ENCODE results near the gene FGF11.
"Not testable (repeated sequence)": the region's sequence is repeated elsewhere in the genome, so short reads cannot be mapped to it uniquely, and the experiment has no call there.

FGF11 gene

DNA sequence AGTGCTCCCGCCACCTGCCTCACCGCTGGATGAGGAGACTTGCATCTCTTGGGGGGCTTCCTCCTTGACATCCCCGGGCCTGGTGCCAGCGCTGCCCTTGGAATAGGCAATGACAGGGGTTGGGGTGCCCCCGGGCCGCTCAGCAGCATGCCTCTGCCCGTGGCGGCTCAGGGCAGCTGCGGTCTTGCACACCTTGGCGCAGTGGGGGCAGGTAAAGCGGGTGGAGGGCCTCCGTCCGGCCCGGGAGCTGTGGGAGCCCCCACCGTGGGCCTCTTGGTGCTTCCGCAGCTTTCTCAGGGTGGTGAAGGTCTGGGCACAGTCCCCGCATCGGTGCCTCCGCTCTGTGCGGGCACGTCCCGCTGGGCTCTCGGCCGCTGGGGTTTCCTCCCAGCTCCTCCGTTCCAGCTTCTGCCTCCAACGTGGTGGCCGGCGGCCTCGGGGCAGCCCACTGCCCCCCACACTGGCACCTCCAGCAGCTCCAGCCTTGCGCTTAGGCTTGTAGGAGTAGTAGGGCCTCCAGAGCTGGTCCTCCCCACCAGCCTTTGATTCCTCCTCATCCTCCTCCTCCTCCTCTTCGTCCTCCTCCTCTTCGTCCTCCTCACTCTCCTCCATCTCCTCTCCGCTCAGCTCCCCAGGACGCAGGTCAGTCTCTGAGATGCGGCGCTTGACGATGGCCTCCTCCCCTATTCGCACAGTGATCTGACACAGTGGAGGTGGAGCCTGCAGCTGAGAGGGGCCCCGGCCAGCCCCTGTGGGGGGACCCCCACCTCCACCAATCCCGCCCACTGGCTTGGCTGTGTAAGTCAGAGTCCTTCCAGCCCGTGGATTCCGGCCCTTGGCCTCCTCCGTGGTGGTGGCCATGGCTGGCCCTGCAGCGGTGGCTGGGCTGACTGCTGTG is 23.4 kb downstream of the FGF11 start:
- H3K4me1 ChIP-seq (ENCODE audit: control insufficient read depth, insufficient read depth, low read length): peaks cover 8% of the 10 kb centered on the region
- H3K27ac ChIP-seq (ENCODE audit: low read depth, low read length): no peak overlapping the region
- H3K36me3 ChIP-seq (ENCODE audit: control insufficient read depth, insufficient read depth, low read length): peaks cover 11% of the 10 kb centered on the region
- H3K9ac ChIP-seq (ENCODE audit: low read length): no peak overlapping the region
- no peak overlapping the region for H3K4me3 ChIP-seq (ENCODE audit: low read length)
- H3K27me3 ChIP-seq (ENCODE audit: control insufficient read depth, insufficient read depth, low read length): no peaks in the 10 kb centered on the region

GRCh38 chr17:7463372-7463846 is 24.1 kb downstream of the FGF11 start:
- Histone ChIP-seq H3K9ac (ENCODE audit: low read length) (no peak overlapping the region), H3K27me3 (ENCODE audit: control insufficient read depth, insufficient read depth, low read length) (no peaks in the 10 kb centered on the region), H3K4me3 (ENCODE audit: low read length) (no peak overlapping the region), H3K36me3 (ENCODE audit: control insufficient read depth, insufficient read depth, low read length) (peaks cover 11% of the 10 kb centered on the region), H3K4me1 (ENCODE audit: control insufficient read depth, insufficient read depth, low read length) (peaks cover 8% of the 10 kb centered on the region), H3K27ac (ENCODE audit: low read depth, low read length) (no peak overlapping the region)

DNA sequence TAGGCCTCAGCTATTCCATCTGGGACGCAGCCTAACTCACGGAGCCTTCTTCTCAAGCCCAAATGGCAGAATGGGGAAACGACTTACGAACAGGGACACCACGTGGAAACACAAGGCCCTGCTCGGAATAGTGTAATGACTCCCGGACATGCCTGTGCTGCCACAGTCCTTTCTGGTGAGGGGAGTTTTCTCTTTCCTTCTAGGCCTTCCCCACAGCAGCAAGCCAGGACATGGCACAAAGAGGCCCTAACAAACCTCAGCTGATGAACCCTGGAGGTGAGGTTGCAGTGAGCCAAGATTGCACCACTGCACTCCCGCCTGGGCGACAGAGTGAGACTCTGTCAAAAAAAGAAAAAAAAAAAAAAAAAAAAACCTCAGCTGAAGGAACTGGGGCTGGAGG is 24.8 kb downstream of the FGF11 start:
- Histone ChIP-seq H3K27me3 (ENCODE audit: control insufficient read depth, insufficient read depth, low read length) (no peaks in the 10 kb centered on the region), H3K9ac (ENCODE audit: low read length) (no peak overlapping the region), H3K27ac (ENCODE audit: low read depth, low read length) (no peak overlapping the region), H3K36me3 (ENCODE audit: control insufficient read depth, insufficient read depth, low read length) (peaks cover 11% of the 10 kb centered on the region), H3K4me3 (ENCODE audit: low read length) (no peak overlapping the region), H3K4me1 (ENCODE audit: control insufficient read depth, insufficient read depth, low read length) (peaks cover 8% of the 10 kb centered on the region)

GRCh38 chr17:7465597-7466275 is 26.4 kb downstream of the FGF11 start:
- H3K36me3 ChIP-seq (ENCODE audit: control insufficient read depth, insufficient read depth, low read length): peaks cover 11% of the 10 kb centered on the region
- no peak overlapping the region for H3K4me3 ChIP-seq (ENCODE audit: low read length)

GRCh38 chr17:7466318-7466638 is 27.0 kb downstream of the FGF11 start:
- H3K4me3 ChIP-seq (ENCODE audit: low read length): no peak overlapping the region
- no peak overlapping the region for H3K27ac ChIP-seq (ENCODE audit: low read depth, low read length)
- H3K27me3 ChIP-seq (ENCODE audit: control insufficient read depth, insufficient read depth, low read length): no peaks in the 10 kb centered on the region
- H3K9ac ChIP-seq (ENCODE audit: low read length): no peak overlapping the region
- H3K4me1 ChIP-seq (ENCODE audit: control insufficient read depth, insufficient read depth, low read length): peaks cover 8% of the 10 kb centered on the region
- H3K36me3 ChIP-seq (ENCODE audit: control insufficient read depth, insufficient read depth, low read length): peaks cover 11% of the 10 kb centered on the region

More at GRCh38 chr17:7465597-7466275, 26.4 kb downstream of the FGF11 start:
- Histone ChIP-seq H3K4me1 (ENCODE audit: control insufficient read depth, insufficient read depth, low read length) (peaks cover 8% of the 10 kb centered on the region), H3K27me3 (ENCODE audit: control insufficient read depth, insufficient read depth, low read length) (no peaks in the 10 kb centered on the region), H3K9ac (ENCODE audit: low read length) (no peak overlapping the region), H3K27ac (ENCODE audit: low read depth, low read length) (no peak overlapping the region)

DNA sequence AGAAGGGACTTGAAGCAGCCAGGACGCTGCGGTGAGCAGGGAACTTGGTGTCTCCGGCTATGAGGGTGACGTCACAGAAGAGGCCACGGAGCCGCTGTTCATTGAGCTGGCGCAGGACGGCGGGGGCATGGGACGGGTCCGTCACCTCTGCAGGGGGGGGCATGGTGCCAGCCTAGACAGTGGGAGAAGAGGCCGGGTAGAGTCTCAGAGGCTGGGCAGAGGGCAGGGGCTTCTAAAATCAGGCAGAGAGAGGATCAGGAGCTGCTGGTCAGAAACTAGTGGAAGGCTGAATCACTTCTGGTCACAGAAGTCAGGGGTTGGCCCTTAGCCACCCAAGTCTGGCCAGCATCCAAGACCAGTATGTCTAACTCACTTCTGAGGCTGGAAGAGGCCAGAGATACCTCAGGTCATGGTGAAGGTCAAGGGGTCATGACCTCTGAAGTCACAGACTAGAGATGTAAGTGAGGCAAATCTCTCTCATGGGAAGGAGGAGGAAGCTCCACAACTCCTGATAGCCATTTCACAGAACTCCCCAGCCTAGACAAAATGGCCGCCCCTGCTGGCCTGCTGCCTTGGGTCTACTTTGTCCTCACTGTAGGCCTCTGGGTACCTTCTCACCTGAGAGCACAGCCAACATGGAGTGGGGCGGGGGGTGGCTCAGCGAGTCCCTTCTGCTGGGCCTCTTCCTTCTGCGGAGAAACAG is 27.5 kb downstream of the FGF11 start:
- H3K9ac ChIP-seq (ENCODE audit: low read length): no peak overlapping the region
- peaks cover 8% of the 10 kb centered on the region for H3K4me1 ChIP-seq (ENCODE audit: control insufficient read depth, insufficient read depth, low read length)
- peak overlapping the region; percentile 34 for H3K27ac ChIP-seq (ENCODE audit: low read depth, low read length)

DNA sequence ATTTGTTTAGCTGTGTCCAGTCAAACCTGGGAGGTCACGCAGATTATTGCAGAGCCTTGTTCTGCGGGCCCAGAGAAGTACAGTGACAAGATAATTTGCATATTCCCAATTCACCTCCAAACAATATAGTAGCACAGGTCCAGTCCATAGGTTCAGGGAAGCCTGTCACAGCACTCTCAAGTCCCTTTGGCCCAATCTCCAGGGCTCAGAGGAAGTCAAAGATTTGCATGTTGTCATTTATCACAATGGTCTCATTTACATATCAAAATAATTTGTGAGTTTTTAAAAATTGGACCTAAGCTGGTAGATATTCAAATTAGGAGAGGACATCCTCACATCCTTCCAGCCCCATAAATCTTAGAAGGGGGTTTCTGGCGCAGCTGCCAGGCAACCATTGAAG is 28.2 kb downstream of the FGF11 start:
- Histone ChIP-seq H3K4me1 (ENCODE audit: control insufficient read depth, insufficient read depth, low read length) (peaks cover 8% of the 10 kb centered on the region), H3K27me3 (ENCODE audit: control insufficient read depth, insufficient read depth, low read length) (no peaks in the 10 kb centered on the region), H3K27ac (ENCODE audit: low read depth, low read length) (peak overlapping the region; percentile 34), H3K9ac (ENCODE audit: low read length) (no peak overlapping the region), H3K4me3 (ENCODE audit: low read length) (no peak overlapping the region), H3K36me3 (ENCODE audit: control insufficient read depth, insufficient read depth, low read length) (peaks cover 11% of the 10 kb centered on the region)

More for the DNA sequence above, 27.5 kb downstream of the FGF11 start:
- H3K36me3 ChIP-seq (ENCODE audit: control insufficient read depth, insufficient read depth, low read length): peaks cover 11% of the 10 kb centered on the region
- no peaks in the 10 kb centered on the region for H3K27me3 ChIP-seq (ENCODE audit: control insufficient read depth, insufficient read depth, low read length)
- H3K4me3 ChIP-seq (ENCODE audit: low read length): no peak overlapping the region

DNA sequence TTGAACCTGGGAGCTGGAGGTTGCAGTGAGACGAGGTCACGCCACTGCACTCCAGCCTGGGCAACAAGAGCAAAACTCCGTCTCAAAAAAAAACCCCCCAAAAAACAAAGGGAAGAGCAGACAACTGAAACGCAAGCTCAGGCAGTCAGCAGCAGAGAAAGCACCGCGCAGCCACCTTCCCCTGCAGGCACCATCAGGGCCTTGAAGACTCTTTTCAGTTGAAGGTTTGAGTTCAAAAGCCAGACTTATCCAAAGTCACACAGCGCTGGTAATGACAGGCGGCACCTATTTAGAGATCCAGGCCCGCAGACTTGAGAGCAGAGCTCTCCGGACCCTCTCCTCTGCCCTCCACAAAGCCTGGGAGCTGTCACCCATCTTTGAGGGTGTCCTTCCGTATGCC is 29.0 kb downstream of the FGF11 start:
- Histone ChIP-seq H3K27ac (ENCODE audit: low read depth, low read length) (no peak overlapping the region), H3K36me3 (ENCODE audit: control insufficient read depth, insufficient read depth, low read length) (peaks cover 7% of the 10 kb centered on the region), H3K4me1 (ENCODE audit: control insufficient read depth, insufficient read depth, low read length) (peaks cover 8% of the 10 kb centered on the region), H3K9ac (ENCODE audit: low read length) (no peak overlapping the region), H3K27me3 (ENCODE audit: control insufficient read depth, insufficient read depth, low read length) (no peaks in the 10 kb centered on the region), H3K4me3 (ENCODE audit: low read length) (no peak overlapping the region)

DNA sequence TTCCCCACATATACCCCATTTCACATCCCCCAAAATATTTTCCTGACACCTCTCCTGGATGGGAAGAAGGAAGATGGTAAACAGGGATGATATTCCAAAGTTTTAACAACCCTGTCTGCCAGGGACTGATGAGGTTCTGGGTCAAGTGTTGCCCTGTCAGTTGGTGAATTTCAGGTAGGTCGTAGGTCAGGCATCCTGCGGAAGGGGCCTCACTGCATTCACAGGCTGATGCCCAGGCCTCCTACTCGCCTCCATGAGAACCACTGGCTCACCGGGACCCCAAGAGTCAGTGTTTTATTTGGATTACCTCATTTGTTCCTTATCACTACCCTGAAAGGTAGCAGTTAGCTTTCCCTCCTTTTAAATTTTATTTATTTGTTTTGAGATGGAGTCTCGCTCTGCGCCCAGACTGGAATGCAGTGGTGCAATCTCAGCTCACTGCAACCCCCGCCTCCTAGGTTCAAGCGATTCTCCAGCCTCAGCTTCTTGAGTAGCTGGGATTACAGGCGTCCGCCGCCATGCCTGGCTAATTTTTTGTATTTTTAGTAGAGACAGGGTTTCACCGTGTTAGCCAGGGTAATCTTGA is 29.6 kb downstream of the FGF11 start:
- Histone ChIP-seq H3K4me1 (ENCODE audit: control insufficient read depth, insufficient read depth, low read length) (peaks cover 8% of the 10 kb centered on the region), H3K36me3 (ENCODE audit: control insufficient read depth, insufficient read depth, low read length) (peaks cover 6% of the 10 kb centered on the region), H3K4me3 (ENCODE audit: low read length) (no peak overlapping the region), H3K27me3 (ENCODE audit: control insufficient read depth, insufficient read depth, low read length) (no peaks in the 10 kb centered on the region), H3K9ac (ENCODE audit: low read length) (no peak overlapping the region), H3K27ac (ENCODE audit: low read depth, low read length) (no peak overlapping the region)

- not testable (repeated sequence) for H3K27ac ChIP-seq (ENCODE audit: low read depth, low read length); H3K4me1 ChIP-seq (ENCODE audit: control insufficient read depth, insufficient read depth, low read length); H3K36me3 ChIP-seq (ENCODE audit: control insufficient read depth, insufficient read depth, low read length); H3K27me3 ChIP-seq (ENCODE audit: control insufficient read depth, insufficient read depth, low read length); H3K4me3 ChIP-seq (ENCODE audit: low read length); H3K9ac ChIP-seq (ENCODE audit: low read length)
Observed at GRCh38 chr17:7469843-7470242, 30.5 kb downstream of the FGF11 start.

DNA sequence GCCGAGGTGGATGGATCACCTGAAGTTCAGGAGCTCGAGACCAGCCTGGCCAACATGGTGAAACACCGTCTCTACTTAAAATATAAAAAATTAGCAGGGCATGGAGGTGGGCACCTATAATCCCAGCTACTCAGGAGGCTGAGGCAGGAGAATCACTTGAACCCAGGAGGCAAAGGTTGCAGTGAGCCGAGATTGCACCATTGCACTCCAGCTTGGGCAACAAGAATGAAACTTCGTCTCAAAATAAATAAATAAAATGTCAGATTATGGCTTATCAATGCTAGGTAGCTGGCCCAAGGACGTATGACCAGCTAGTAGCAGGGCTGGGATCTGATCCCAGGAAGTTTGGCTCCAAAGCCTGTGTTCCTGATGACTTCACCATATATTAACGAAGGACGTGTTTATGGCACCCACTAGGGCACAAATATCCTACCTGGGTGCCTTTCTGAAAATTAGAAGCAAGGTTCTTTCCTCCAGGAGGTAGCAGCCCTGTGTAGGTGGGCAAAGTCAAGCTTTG is 31.2 kb downstream of the FGF11 start:
- not testable (repeated sequence) for H3K27ac ChIP-seq (ENCODE audit: low read depth, low read length); H3K36me3 ChIP-seq (ENCODE audit: control insufficient read depth, insufficient read depth, low read length); H3K27me3 ChIP-seq (ENCODE audit: control insufficient read depth, insufficient read depth, low read length); H3K9ac ChIP-seq (ENCODE audit: low read length); H3K4me3 ChIP-seq (ENCODE audit: low read length)
- peaks cover 10% of the 10 kb centered on the region for H3K4me1 ChIP-seq (ENCODE audit: control insufficient read depth, insufficient read depth, low read length)

- no peak overlapping the region for H3K9ac ChIP-seq (ENCODE audit: low read length)
- H3K27me3 ChIP-seq (ENCODE audit: control insufficient read depth, insufficient read depth, low read length): no peaks in the 10 kb centered on the region
- no peak overlapping the region for H3K27ac ChIP-seq (ENCODE audit: low read depth, low read length)
- H3K4me1 ChIP-seq (ENCODE audit: control insufficient read depth, insufficient read depth, low read length): peaks cover 11% of the 10 kb centered on the region
- no peak overlapping the region for H3K4me3 ChIP-seq (ENCODE audit: low read length)
- H3K36me3 ChIP-seq (ENCODE audit: control insufficient read depth, insufficient read depth, low read length): no peaks in the 10 kb centered on the region
Observed at GRCh38 chr17:7471729-7472128, 32.4 kb downstream of the FGF11 start.
